ENCODE data around the gene METRN.

- TF ChIP-seq ZFP30 (CRISPR knock-in tag; IDR thresholded peaks at IDR 0.05) (no peak), RARB (CRISPR knock-in tag; IDR thresholded peaks at IDR 0.05) (no peak), ZFP3 (CRISPR knock-in tag; IDR thresholded peaks at IDR 0.05) (no peak), ESRRG (CRISPR knock-in tag; IDR thresholded peaks at IDR 0.05) (no peak), ZNF70 (CRISPR knock-in tag; IDR thresholded peaks at IDR 0.05) (no peak), POU6F1 (CRISPR knock-in tag; IDR thresholded peaks at IDR 0.05; ENCODE audit: borderline replicate concordance, low read depth) (no peak), CSDC2 (CRISPR knock-in tag; IDR thresholded peaks at IDR 0.05) (no peak)
- TF ChIP-seq, protein P1, sequence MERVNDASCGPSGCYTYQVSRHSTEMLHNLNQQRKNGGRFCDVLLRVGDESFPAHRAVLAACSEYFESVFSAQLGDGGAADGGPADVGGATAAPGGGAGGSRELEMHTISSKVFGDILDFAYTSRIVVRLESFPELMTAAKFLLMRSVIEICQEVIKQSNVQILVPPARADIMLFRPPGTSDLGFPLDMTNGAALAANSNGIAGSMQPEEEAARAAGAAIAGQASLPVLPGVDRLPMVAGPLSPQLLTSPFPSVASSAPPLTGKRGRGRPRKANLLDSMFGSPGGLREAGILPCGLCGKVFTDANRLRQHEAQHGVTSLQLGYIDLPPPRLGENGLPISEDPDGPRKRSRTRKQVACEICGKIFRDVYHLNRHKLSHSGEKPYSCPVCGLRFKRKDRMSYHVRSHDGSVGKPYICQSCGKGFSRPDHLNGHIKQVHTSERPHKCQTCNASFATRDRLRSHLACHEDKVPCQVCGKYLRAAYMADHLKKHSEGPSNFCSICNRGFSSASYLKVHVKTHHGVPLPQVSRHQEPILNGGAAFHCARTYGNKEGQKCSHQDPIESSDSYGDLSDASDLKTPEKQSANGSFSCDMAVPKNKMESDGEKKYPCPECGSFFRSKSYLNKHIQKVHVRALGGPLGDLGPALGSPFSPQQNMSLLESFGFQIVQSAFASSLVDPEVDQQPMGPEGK (CRISPR knock-in tag; IDR thresholded peaks at IDR 0.05; ENCODE audit: borderline replicate concordance) = no peak
- TF ChIP-seq, protein P2, sequence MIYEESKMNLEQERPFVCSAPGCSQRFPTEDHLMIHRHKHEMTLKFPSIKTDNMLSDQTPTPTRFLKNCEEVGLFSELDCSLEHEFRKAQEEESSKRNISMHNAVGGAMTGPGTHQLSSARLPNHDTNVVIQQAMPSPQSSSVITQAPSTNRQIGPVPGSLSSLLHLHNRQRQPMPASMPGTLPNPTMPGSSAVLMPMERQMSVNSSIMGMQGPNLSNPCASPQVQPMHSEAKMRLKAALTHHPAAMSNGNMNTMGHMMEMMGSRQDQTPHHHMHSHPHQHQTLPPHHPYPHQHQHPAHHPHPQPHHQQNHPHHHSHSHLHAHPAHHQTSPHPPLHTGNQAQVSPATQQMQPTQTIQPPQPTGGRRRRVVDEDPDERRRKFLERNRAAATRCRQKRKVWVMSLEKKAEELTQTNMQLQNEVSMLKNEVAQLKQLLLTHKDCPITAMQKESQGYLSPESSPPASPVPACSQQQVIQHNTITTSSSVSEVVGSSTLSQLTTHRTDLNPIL (CRISPR knock-in tag; IDR thresholded peaks at IDR 0.05; ENCODE audit: low read depth) = no peak
- TF ChIP-seq, protein P3, sequence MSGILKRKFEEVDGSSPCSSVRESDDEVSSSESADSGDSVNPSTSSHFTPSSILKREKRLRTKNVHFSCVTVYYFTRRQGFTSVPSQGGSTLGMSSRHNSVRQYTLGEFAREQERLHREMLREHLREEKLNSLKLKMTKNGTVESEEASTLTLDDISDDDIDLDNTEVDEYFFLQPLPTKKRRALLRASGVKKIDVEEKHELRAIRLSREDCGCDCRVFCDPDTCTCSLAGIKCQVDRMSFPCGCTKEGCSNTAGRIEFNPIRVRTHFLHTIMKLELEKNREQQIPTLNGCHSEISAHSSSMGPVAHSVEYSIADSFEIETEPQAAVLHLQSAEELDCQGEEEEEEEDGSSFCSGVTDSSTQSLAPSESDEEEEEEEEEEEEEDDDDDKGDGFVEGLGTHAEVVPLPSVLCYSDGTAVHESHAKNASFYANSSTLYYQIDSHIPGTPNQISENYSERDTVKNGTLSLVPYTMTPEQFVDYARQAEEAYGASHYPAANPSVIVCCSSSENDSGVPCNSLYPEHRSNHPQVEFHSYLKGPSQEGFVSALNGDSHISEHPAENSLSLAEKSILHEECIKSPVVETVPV (CRISPR knock-in tag; IDR thresholded peaks at IDR 0.05) = no peak
These were observed 37.0 kb downstream of the METRN start for GRCh38 chr16:752007-752312.
